Measurements from ENCODE around the gene MVB12B. TPM values are rescaled to one million over a fixed set of nuclear protein-coding genes. Genes with fewer than 3 reads are reported as not detected.

MVB12B gene
- total RNA-seq, 4 donors from 2014 or later: 15.7 to 27.3 (median 22.7) TPM

- no peaks in the 10 kb centered on the region for H3K36me3 ChIP-seq
- no peaks in the 10 kb centered on the region for H3K4me1 ChIP-seq
- no peaks in the 10 kb centered on the region for H3K9me3 ChIP-seq
- no peaks in the 10 kb centered on the region for H3K27me3 ChIP-seq
- 85 to 88% methylated on average over 1 to 10 of the region's 10 CpGs for WGBS, 2 donors (ENCODE audit: low coverage in 1 of 2)
- no peak overlapping the region for H3K4me3 ChIP-seq
- in situ Hi-C loops (cut with MboI; ENCODE audit: low pct_ligation_motif_present in 1 of 4, low pct_unique_long_range_greater_than_20kb in 1 of 4, low sequenced_read_pairs in 3 of 4): no loop called here
- DNase-seq: no peak
- TF ChIP-seq POLR2A (IDR thresholded peaks at IDR 0.05) (no peak), CTCF (IDR thresholded peaks at IDR 0.05) (no peak), POLR2AphosphoS5 (IDR thresholded peaks at IDR 0.05) (no peak), EP300 (IDR thresholded peaks at IDR 0.05; ENCODE audit: low read depth) (no peak)
- intact Hi-C loops (cut with DNase I; ENCODE audit: low total_unique reads): no loop called here
- no peak overlapping the region for H3K27ac ChIP-seq
These were observed 96.7 kb downstream of the MVB12B start for GRCh38 chr9:126423142-126423915.

DNA sequence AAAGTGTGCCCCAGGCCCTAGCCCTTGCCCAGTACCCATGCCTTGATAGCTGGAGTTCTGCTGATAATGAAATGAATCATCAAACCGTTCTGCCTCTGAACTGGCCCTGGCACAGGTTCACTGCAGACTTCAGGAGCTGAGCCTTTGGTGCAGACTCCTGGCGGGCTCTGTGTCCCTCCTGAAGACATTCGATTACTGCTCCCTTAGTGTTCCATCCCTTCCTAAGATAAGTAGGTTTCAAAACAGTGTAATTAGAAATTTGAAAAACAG, 97.2 kb downstream of the MVB12B start:
- intact Hi-C loops (cut with DNase I; ENCODE audit: low total_unique reads): no loop called here
- no peaks in the 10 kb centered on the region for H3K27me3 ChIP-seq
- H3K36me3 ChIP-seq: no peaks in the 10 kb centered on the region
- H3K4me3 ChIP-seq: no peak overlapping the region
- H3K27ac ChIP-seq: no peak overlapping the region
- in situ Hi-C loops (cut with MboI; ENCODE audit: low pct_ligation_motif_present in 1 of 4, low pct_unique_long_range_greater_than_20kb in 1 of 4, low sequenced_read_pairs in 3 of 4): no loop called here
- no peak for DNase-seq
- TF ChIP-seq CTCF (IDR thresholded peaks at IDR 0.05) (no peak), POLR2AphosphoS5 (IDR thresholded peaks at IDR 0.05) (no peak), EP300 (IDR thresholded peaks at IDR 0.05; ENCODE audit: low read depth) (no peak)
- H3K4me1 ChIP-seq: no peaks in the 10 kb centered on the region
- 80% methylated on average over 1 to 3 of the region's 3 CpGs for WGBS, 2 donors (ENCODE audit: low coverage in 1 of 2)
- H3K9me3 ChIP-seq: no peaks in the 10 kb centered on the region

GRCh38 chr9:126424511-126424910, 97.9 kb downstream of the MVB12B start:
- Histone ChIP-seq H3K4me1 (no peaks in the 10 kb centered on the region), H3K27me3 (no peaks in the 10 kb centered on the region), H3K27ac (no peak overlapping the region), H3K4me3 (no peak overlapping the region), H3K36me3 (no peaks in the 10 kb centered on the region), H3K9me3 (no peaks in the 10 kb centered on the region)
- in situ Hi-C loops (cut with MboI; ENCODE audit: low pct_ligation_motif_present in 1 of 4, low pct_unique_long_range_greater_than_20kb in 1 of 4, low sequenced_read_pairs in 3 of 4): no loop called here
- no peak for TF ChIP-seq CTCF (IDR thresholded peaks at IDR 0.05)
- no peak for TF ChIP-seq EP300 (IDR thresholded peaks at IDR 0.05; ENCODE audit: low read depth)
- TF ChIP-seq POLR2A (IDR thresholded peaks at IDR 0.05): no peak
- TF ChIP-seq POLR2AphosphoS5 (IDR thresholded peaks at IDR 0.05): no peak
- WGBS, 2 donors (ENCODE audit: low coverage in 1 of 2): 80 to 100% methylated on average over 3 to 8 of the region's 8 CpGs
- DNase-seq: no peak
- intact Hi-C loops (cut with DNase I; ENCODE audit: low total_unique reads): no loop called here

DNA sequence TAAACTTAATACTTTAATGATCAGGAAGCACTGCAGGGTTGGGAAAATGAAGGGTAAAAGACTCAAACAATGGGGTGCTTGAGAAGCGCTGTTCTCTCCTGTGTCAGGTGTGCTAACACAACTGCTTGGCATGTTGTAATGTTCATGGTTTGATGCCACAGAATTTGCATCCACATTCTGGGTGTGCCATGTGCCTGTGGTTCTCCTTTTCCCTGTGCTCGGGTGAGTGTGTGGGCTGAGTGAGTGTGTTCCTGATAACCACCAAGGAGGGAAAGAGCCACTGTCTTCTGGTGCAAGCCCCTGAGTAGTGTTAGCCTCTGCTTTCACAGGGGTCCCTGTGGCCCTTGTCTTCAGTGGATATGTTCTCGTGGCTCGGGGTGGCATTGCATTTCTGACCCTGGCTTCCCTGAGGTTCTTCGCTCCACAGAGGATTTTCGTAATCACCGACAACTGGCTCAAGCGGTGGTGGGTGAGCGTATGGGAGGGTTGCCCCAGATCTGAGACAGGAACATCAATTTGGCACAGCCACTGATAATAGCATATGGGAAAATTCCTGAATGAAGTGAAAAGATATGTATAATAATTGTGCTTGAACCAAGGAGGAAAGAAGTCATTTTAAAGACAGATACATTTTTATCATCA, 102.0 kb downstream of the MVB12B start:
- TF ChIP-seq EP300 (IDR thresholded peaks at IDR 0.05; ENCODE audit: low read depth) (no peak), POLR2A (IDR thresholded peaks at IDR 0.05) (no peak), CTCF (IDR thresholded peaks at IDR 0.05) (no peak), POLR2AphosphoS5 (IDR thresholded peaks at IDR 0.05) (no peak)
- H3K27me3 ChIP-seq: no peaks in the 10 kb centered on the region
- WGBS, 2 donors (ENCODE audit: low coverage in 1 of 2): 79 to 90% methylated on average over 3 to 9 of the region's 9 CpGs
- no peaks in the 10 kb centered on the region for H3K9me3 ChIP-seq
- no peak overlapping the region for H3K27ac ChIP-seq
- DNase-seq: no peak
- intact Hi-C loops (cut with DNase I; ENCODE audit: low total_unique reads): no loop called here
- H3K36me3 ChIP-seq: no peaks in the 10 kb centered on the region
- H3K4me3 ChIP-seq: no peak overlapping the region
- no peaks in the 10 kb centered on the region for H3K4me1 ChIP-seq
- in situ Hi-C loops (cut with MboI; ENCODE audit: low pct_ligation_motif_present in 1 of 4, low pct_unique_long_range_greater_than_20kb in 1 of 4, low sequenced_read_pairs in 3 of 4): no loop called here
